HepG2 (cell line): ENCODE data around the gene B3GALNT2. TPM values are rescaled to one million over a fixed set of nuclear protein-coding genes. Genes with fewer than 3 reads are reported as not detected.

ENCODE experiments used
- ARID4A ChIP-seq: sonication (generic); formaldehyde crosslinking; IDR thresholded peaks from 2 replicates; pipeline ENCODE4 v1.5.0; 2020; ENCODE audit warnings: mild to moderate bottlenecking, missing genetic modification reagents, borderline replicate concordance
- FOXM1 ChIP-seq: sonication (generic); formaldehyde crosslinking; IDR thresholded peaks from 2 replicates; pipeline ENCODE4 v1.5.0; 2020; ENCODE audit warnings: missing genetic modification reagents
- KDM6A ChIP-seq: IDR thresholded peaks from 2 replicates; pipeline ENCODE4 v1.6.1; 2016; ENCODE audit warnings: low read depth
- MAF1 ChIP-seq: sonication (generic); formaldehyde crosslinking; IDR thresholded peaks from 2 replicates; pipeline ENCODE4 v1.5.0; 2020; ENCODE audit warnings: missing genetic modification reagents, borderline replicate concordance
- MIER2 ChIP-seq: IDR thresholded peaks from 2 replicates; pipeline ENCODE4 v1.6.1; 2016; ENCODE audit warnings: missing biosample characterization, missing genetic modification reagents
- RERE ChIP-seq: IDR thresholded peaks from 2 replicates; pipeline ENCODE4 v1.6.1; 2016; ENCODE audit warnings: low read depth, missing genetic modification reagents, missing compliant biosample characterization
- RFXANK ChIP-seq: IDR thresholded peaks from 2 replicates; pipeline ENCODE4 v1.6.1; 2016
- RNF2 ChIP-seq: fragments of 450-650 bp; conservative IDR thresholded peaks from 2 replicates; pipeline ENCODE4 v1.6.1; 2016; ENCODE audit warnings: low read depth
- THAP9 ChIP-seq: sonication (generic); formaldehyde crosslinking; IDR thresholded peaks from 2 replicates; pipeline ENCODE4; 2020; ENCODE audit warnings: missing genetic modification reagents, mild to moderate bottlenecking, borderline replicate concordance
- ZBTB1 ChIP-seq: sonication (generic); formaldehyde crosslinking; IDR thresholded peaks from 2 replicates; pipeline ENCODE4 v1.4.0; 2020; ENCODE audit warnings: missing genetic modification reagents, borderline replicate concordance
- ZBTB42 ChIP-seq: sonication (generic); formaldehyde crosslinking; IDR thresholded peaks from 2 replicates; pipeline ENCODE4 v1.5.0; 2020; ENCODE audit warnings: mild to moderate bottlenecking, missing genetic modification reagents
- ZNF260 ChIP-seq: sonication (generic); formaldehyde crosslinking; IDR thresholded peaks from 2 replicates; pipeline ENCODE4 v1.4.0; 2020; ENCODE audit warnings: missing genetic modification reagents, low read depth, mild to moderate bottlenecking, borderline replicate concordance
- ZNF276 ChIP-seq: sonication (generic); formaldehyde crosslinking; IDR thresholded peaks from 2 replicates; pipeline ENCODE4 v1.4.0; 2020; ENCODE audit warnings: mild to moderate bottlenecking, low read depth, missing genetic modification reagents
- ZNF30 ChIP-seq: sonication (generic); formaldehyde crosslinking; IDR thresholded peaks from 2 replicates; pipeline ENCODE4 v1.5.0; 2020; ENCODE audit warnings: mild to moderate bottlenecking, missing genetic modification reagents
- ZNF510 ChIP-seq: sonication (generic); formaldehyde crosslinking; IDR thresholded peaks from 2 replicates; pipeline ENCODE4 v1.4.0; 2020; ENCODE audit warnings: low read depth, mild to moderate bottlenecking, missing genetic modification reagents
- ZNF546 ChIP-seq: sonication (generic); formaldehyde crosslinking; conservative IDR thresholded peaks from 2 replicates; pipeline ENCODE4 v1.8.1; 2023; ENCODE audit warnings: mild to moderate bottlenecking, missing genetic modification reagents
- polyA plus RNA-seq, 8 experiments: library from polyadenylated mRNA; depleted of rRNA in 3 of 8; stranded (reverse) in 7 of 8; unstranded in 1 of 8; fragments of >200 nt; fragmentation: Illumina TruSeq in 4 of 8; extraction: Trizol in 4 of 8; gene quantifications; 2 replicates each; pipeline versions ENCODE4 v1.2.1 to v1.2.3, GENCODE V29; 2011 to 2016; ENCODE audit warnings: low read depth in 4 of 8, missing spikeins in 1 of 8, mixed read lengths in 1 of 8; ENCODE audit not compliant: insufficient read depth in 1 of 8
- total RNA-seq, 5 experiments: library from RNA; depleted of rRNA; stranded (reverse); fragments of >200 nt; fragmentation: Illumina TruSeq; extraction: Trizol; gene quantifications; 2 replicates each; pipeline ENCODE4 v1.2.3, GENCODE V29; 2016; ENCODE audit warnings: low read depth in 1 of 5

Gene B3GALNT2
- total and polyA plus RNA-seq, 2 of the 13 experiments (the other 11 are each of a cell fraction or from before 2014, with no cell fraction given), result 16.5 to 28.9 TPM

GRCh38 chr1:235504122-235504493 is at the start of gene B3GALNT2 (continued):
- TF ChIP-seq ZNF260 (CRISPR knock-in tag) (no peak; the same call in 1 of the 2 replicates), ZNF546 (CRISPR knock-in tag) (0 out of 2 replicates have a peak, but pooled peaks have one; percentile 45), ZBTB1 (no peak), KDM6A (CRISPR knock-in tag) (no peak), ZBTB42 (CRISPR knock-in tag) (0 out of 2 replicates have a peak, but pooled peaks have one; percentile 39), FOXM1 (no peak), ZNF510 (CRISPR knock-in tag) (peak; percentile 80; the same call in 1 of the 2 replicates), RERE (no peak), RFXANK (CRISPR knock-in tag) (no peak), MAF1 (CRISPR knock-in tag) (0 out of 2 replicates have a peak, but pooled peaks have one; percentile 22), MIER2 (CRISPR knock-in tag) (no peak), ARID4A (CRISPR knock-in tag) (peak; percentile 56; the same call in 1 of the 2 replicates), ZNF30 (CRISPR knock-in tag) (no peak), RNF2 (no peak), THAP9 (CRISPR knock-in tag) (no peak), ZNF276 (peak; percentile 68; the same call in 1 of the 2 replicates)
